Esophagus squamous epithelium (tissue), 4 donors: ENCODE data around the gene TTK.

ENCODE experiments used
- POLR2A ChIP-seq, 4 donors: fragments of 450-650 bp; IDR thresholded peaks; one replicate each; pipeline ENCODE4 v1.6.1; 2017; ENCODE audit warnings: antibody characterized with exemption in 4 of 4, mild to moderate bottlenecking in 4 of 4, moderate library complexity in 3 of 4
- TF ChIP-seq, protein P1 (sequence below), 6 experiments: fragments of 450-650 bp in 4 of 6; fragments of 200-600 bp in 2 of 6; sonication (generic) in 2 of 6; IDR thresholded peaks; one replicate each; pipeline ENCODE4 v1.5.1; 2016 to 2019; ENCODE audit warnings: antibody characterized with exemption in 6 of 6, mild to moderate bottlenecking in 4 of 6, moderate library complexity in 4 of 6

DNA sequence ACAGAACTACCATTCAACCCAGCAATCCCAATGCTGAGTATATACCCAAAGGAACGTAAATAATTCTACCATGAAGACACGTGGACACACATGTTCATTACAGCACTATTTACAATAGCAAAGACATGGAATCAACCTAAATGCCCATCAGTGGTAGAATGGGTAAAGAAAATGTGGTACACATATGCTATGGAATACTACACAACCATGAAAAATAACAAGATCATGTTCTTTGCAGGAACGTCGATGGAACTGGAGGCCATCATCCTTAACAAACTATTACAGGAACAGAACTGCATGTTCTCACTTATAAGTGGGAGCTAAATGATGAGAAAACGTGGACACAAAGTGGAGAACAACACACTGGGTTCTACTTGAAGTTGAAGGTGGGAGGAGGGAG lies 34.7 kb upstream of the TTK start:
- TF ChIP-seq, protein P1, sequence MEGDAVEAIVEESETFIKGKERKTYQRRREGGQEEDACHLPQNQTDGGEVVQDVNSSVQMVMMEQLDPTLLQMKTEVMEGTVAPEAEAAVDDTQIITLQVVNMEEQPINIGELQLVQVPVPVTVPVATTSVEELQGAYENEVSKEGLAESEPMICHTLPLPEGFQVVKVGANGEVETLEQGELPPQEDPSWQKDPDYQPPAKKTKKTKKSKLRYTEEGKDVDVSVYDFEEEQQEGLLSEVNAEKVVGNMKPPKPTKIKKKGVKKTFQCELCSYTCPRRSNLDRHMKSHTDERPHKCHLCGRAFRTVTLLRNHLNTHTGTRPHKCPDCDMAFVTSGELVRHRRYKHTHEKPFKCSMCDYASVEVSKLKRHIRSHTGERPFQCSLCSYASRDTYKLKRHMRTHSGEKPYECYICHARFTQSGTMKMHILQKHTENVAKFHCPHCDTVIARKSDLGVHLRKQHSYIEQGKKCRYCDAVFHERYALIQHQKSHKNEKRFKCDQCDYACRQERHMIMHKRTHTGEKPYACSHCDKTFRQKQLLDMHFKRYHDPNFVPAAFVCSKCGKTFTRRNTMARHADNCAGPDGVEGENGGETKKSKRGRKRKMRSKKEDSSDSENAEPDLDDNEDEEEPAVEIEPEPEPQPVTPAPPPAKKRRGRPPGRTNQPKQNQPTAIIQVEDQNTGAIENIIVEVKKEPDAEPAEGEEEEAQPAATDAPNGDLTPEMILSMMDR (IDR thresholded peaks at IDR 0.05), result no peak
- no peak for TF ChIP-seq POLR2A (IDR thresholded peaks at IDR 0.05)
